Measurements from ENCODE around the gene STK32B.
"Not testable (repeated sequence)": the region's sequence is repeated elsewhere in the genome, so short reads cannot be mapped to it uniquely, and the experiment has no call there.

The STK32B gene

GRCh38 chr4:5030221-5030620 is 21.1 kb upstream of the STK32B start:
- DNase-seq = no peak

GRCh38 chr4:5030927-5031326 is 20.4 kb upstream of the STK32B start:
- DNase-seq = no peak

- DNase-seq = no peak
Measured at GRCh38 chr4:5032813-5033212, 18.5 kb upstream of the STK32B start.

- peak in 3 of 51 donors; percentile 10 to 54 (median 30) for DNase-seq
Measured at GRCh38 chr4:5033281-5033841, 17.9 kb upstream of the STK32B start.

- no peak for DNase-seq
Measured at GRCh38 chr4:5034206-5034605, 17.1 kb upstream of the STK32B start.

GRCh38 chr4:5036239-5036638 is 15.0 kb upstream of the STK32B start:
- no peak for DNase-seq

GRCh38 chr4:5037553-5038551 is 13.4 kb upstream of the STK32B start:
- no peak for DNase-seq

DNA sequence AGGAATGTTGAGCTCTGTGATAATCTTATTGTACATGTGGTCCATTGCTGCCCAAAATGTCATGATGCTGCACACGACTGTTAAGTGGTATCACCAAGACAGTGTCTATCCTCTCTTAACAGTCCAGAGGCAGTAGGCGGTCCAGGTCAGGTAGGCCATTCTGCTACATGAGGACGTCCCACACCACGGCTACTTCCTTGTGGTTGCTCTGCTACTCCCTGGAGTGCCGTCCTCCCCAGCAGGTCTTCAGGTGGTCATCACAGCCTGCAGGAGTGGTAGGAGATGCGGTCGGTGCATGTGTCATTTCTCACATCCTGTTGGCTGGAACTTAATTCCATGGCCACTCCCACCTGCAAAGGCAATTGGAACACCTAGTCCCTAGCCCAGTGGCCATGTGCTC is 11.5 kb upstream of the STK32B start:
- no peak for DNase-seq

DNA sequence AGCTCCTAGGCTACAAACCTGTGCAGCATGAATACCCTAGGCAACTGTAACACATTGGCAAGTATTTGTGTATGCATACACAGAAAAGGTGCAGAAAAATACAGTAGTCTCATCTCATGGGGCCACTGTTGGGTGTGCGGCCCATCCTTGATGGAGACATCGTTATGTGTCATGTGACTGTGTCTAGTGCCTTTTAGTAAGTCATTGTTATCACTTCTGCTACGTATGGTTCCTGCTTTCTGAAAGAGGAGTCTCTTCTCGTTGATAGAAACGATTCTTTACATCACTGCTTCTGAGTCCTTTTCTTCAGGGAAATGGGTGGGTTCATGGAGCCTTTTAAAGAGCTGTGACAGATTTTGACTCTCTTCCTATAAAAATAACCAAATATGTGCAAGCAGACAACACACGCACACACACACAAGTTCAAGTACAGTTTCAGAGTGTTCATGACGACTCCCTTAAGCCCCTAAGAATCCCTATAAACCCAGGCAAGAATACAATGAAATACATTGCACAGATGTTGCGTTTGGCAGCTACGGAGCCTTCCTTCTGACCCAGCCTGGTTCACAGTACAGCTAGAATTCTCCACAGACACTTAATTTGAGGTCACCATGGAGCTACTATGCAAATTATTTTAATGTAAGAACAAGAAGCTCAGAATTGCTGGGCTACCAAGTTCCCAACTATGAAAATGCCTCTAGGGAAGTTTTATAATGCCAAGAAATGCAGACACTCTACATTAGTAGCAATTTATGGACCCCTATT is 10.2 kb upstream of the STK32B start:
- no peak for DNase-seq

GRCh38 chr4:5041699-5042098 is 9.6 kb upstream of the STK32B start:
- no peak for DNase-seq

DNA sequence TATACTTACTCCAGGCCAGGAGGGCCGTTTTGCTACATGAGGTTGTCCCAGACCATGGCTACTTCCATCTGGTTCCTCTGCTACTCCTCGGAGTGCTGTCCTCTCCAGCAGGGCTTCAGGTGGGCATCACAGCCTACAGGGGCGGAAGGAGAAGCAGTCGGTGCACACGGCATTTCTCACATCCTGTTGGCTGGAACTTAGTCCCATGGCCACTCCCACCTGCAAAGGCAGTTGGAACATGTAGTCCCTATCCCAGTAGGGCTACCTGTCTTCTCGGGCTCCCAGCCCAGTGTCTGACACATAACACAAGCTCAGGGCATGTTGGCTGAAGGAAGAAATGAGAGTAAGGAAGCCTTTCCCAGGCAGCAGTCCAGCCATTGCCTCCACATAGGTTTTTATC is 7.7 kb upstream of the STK32B start:
- no peak for DNase-seq

DNA sequence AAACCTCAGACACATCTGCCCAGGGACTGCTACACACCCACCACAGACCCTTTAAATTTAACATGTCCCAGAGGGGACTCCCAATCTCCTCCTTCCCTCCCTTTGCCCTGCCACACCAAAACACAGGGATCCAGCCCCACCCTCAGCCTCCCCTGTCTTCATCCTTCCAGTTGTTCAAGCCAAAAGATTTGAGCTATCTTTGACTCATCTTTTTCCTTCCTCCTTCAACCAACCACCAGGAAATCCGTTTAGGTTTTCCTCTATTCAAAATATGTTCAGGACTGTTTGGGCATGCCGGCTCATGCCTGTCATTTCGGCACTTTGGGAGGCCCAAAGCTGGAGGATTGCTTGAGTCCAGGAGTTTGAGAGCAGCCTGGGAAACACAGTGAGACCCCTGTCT is 6.9 kb upstream of the STK32B start:
- DNase-seq = no peak

GRCh38 chr4:5045097-5045496 is 6.2 kb upstream of the STK32B start:
- DNase-seq = peak in 10 of 51 donors; percentile 3 to 48 (median 22)

GRCh38 chr4:5048721-5049120 is 2.6 kb upstream of the STK32B start:
- DNase-seq = no peak

- DNase-seq = peak in 42 of 51 donors; percentile 9 to 82 (median 50)
Measured at GRCh38 chr4:5050520-5051277, 581 bp upstream of the STK32B start.

GRCh38 chr4:5052204-5052702 is 973 bp downstream of the STK32B start:
- DNase-seq = no peak

DNA sequence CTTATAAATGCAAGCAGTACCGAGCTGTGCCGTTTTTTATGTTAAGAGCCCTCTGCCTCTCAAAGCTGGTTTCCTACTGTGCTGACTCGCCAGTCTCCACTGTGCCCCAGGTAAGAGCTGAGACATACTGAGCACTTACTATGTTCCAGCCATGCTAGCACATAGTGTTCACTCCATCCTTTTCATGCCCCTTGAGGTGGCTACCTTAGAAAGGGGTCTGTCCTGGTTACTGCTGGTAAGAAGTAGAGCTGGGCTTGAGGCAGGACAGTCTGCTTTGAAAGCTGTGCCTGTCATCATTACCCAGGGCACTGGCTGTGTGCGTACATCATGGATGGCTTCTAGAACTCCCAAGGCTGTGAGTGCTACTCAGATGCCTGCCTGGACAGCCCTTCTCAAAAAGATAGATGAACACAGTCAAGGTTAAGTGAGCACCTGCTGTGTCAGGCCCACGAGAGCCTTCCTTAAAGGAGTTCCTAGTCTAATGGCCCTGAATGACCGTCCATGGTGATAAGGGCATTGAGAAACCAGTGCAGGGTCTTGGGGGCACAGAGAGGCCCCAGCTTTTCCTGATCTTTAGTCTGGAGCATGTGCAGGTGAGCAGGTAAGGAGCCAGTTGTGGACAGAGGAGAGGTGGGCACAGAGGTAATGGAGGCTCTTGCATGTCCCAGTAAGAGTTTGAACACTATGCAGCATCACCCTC is 1.6 kb downstream of the STK32B start:
- DNase-seq = no peak

GRCh38 chr4:5054532-5054931 is 3.3 kb downstream of the STK32B start:
- no peak for DNase-seq

DNA sequence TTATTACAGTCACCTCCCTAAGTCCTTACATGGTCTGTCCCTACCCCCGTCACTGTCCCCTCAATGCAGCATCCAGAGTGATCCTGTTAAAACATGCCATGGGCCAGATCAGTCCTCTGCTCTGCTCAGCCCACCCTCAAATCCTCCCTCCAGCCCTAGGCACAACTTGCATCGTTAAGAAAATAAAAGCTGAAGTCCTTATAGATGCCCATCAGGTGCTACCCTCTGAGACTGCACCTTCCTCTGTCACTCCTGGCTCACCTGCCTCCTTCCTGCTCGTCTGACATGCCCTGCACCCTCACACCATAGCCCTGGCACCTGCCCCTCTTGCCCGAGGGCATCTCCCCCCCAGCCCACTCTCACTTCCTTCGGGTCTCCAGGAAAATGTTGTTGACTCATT is 4.1 kb downstream of the STK32B start:
- no peak for DNase-seq

- no peak for DNase-seq
Measured at GRCh38 chr4:5066101-5066500, 14.8 kb downstream of the STK32B start.

GRCh38 chr4:5066968-5067367 is 15.7 kb downstream of the STK32B start:
- not testable (repeated sequence) for DNase-seq

Data from hypothalamus (tissue), 51 donors.